ENCODE measurements around the gene RNF214. TPM values are rescaled to one million over a fixed set of nuclear protein-coding genes. Genes with fewer than 3 reads are reported as not detected.

RNF214 gene
- total RNA-seq, 1 donor from 2014 or later = 32.1 TPM

DNA sequence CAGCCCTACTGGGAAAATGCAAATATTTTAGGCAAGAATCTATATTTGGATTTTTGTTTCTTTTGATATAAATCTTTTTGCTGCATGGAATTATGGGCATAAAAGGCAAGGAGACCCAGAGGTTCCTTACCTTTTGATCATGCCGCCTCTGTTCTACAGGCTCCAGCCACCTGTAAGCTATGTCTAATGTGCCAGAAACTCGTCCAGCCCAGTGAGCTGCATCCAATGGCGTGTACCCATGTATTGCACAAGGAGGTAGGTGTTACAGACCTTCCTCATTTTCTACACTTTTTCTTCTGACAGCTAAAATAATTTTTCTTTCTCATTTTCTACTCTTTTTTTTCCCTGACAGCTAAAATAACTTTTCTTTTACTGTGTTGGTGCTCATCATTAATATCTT, 50.5 kb downstream of the RNF214 start:
- DNase-seq (ENCODE audit: low spot score) = no peak

DNA sequence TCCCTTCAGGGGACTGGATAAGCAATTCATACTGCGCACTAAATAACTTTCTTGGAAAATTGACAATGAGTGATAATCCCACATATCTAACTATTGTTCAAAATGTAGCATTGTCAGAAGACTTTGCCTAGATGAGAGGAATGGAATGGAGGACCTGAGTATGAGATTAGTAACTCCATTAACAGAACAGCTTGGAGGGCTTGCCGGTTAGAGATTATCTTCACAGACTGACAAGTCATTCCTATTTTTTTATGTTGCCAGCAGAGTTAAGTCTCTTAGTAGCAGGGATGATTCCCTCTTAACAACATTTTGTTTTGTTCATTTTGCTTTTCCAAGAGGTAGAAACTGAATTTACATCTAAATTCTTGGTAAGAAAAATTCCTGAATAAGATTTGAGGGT, 51.6 kb downstream of the RNF214 start:
- DNase-seq (ENCODE audit: low spot score) = no peak

DNA sequence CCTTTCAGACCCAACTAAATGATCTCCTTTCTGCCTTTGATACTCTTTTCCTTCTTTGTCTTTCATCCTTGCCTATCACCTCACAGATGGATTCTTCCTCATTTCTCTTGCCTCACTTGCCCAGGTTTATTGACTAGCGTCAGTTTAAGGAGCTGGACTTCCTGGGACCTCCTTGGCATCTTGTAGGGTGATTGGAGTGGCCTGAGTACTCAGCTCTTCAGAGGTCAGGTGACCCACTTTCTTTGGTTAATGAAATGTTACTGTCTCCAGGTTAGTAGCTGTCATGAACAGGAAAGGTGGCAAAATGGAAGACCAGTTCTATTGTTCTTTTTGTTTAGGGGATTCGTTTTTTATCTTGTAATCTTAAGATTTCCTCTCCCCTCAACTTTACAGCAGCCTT, 54.1 kb downstream of the RNF214 start:
- DNase-seq (ENCODE audit: low spot score) = no peak

DNA sequence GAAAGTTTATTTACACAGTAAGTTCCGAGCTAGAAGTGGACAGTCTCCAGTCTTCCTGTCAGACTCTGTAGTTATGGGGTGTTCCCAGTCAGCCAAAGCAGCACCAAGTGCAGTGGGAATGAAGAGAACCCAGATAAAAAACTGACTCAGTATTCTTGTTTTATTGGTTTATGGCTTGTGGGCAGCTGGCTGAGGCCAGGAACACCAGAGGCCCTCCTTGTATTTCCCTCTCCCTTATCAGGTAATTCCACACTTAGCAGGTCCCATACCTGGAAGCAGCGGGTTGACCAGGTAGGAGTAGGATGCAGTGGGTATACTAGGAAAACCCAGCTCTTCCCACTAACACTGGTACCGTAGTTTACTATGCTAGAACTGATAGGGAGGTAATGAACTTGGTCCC, 55.2 kb downstream of the RNF214 start:
- DNase-seq (ENCODE audit: low spot score) = no peak

DNA sequence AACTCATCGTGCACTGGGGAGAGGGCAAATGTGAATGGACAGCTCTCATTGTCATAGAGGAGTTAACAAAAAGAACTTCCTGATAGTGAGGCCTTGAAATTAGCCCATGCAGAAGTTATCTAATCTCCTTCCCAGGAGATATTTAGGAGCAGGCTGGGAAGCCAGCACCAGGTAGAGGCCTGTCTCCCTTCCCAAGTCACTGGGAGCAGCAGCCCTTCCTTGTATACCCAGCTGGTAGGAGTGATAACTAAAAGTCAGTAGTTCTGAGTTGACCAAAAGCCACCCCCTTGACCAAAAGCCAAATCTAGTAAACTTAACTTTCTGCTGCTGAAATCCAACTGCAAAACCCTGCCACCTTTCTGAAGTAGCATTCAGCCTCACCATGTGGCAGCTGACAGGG, 57.3 kb downstream of the RNF214 start:
- DNase-seq (ENCODE audit: low spot score) = no peak

DNA sequence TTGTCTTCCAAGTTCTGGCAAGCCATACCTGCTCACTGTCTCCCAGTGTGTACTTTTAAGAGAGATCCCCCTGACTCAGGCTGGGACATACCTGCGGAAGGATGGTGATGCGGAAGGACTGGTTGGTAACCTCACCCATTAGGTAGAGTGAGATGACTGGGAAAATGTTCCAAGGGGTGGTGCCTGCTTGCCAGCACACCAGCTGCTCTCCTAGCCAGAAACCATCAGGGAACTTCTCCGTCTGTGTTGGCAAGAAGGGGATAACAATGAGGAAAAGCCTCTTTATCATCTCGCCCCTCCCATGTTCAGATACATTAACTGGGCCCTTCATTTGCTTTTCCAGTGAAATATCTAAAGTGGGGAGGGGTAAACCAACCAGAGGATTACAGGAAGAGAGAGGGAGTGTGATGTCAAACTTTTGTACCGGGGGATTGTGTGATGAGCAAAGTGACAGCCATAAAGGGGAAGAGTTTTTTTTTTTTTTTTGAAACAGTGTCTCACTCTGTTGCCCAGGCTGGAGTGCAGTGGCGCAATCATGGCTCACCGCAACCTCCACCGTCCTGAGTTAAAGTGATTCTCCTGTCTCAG, 58.4 kb downstream of the RNF214 start, which contains the start of gene BACE1-AS:
Gene BACE1-AS (plus strand): TSS at position 538 of the 588 bp plus-strand sequence.
- DNase-seq (ENCODE audit: low spot score) = no peak

DNA sequence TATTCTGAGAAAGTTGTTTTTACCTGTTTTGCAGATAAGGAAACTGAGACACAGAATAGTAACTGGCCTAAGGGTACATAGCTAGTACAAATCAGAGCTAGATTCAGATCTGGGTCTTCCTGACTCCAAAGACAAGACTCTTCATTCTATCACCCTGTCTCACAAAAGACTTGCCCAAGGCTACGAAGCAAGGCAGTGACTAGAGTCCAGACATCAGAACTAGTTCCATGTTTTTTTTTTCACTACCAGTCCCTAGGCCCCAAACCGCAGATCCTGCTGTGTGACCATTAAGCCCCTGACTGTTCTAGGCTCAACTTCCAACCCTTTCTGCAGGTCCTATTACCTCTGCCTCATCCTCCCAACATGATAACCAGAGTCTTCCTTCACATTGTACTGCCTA, 60.1 kb downstream of the RNF214 start:
- no peak for DNase-seq (ENCODE audit: low spot score)

DNA sequence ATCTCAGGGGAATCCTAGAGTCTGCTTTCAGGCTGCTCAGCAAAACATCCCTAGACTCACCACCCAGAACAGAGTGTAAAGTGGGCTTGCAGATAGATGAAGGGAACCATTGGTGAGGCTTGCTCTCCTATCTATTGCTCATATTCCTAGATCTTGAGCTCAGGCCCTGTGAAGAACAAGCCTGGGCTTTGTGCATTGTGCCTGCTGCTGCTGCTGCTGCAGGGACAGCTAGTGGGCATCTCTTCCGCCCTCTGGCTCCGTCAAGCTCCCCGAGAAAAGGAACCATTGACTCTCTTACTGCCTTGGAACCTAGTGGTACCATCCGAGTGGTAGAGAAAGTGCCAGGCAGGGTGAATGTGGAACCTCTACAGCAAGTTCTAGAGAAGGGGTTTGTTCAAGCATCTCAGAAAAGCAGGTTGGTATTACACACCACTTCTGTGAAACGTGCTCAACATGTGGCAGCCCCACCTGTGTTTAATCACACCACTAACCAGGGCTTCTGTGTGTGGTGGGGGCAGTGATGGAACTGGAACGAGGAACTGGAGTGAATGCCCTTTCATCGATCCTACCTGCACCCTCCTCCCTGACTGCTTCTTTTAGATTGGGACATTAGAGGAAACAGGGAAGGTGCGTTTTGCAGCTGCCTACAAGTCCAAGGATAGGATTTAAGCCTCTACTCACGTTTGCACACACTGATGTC, 63.1 kb downstream of the RNF214 start:
- no peak for DNase-seq (ENCODE audit: low spot score)

DNA sequence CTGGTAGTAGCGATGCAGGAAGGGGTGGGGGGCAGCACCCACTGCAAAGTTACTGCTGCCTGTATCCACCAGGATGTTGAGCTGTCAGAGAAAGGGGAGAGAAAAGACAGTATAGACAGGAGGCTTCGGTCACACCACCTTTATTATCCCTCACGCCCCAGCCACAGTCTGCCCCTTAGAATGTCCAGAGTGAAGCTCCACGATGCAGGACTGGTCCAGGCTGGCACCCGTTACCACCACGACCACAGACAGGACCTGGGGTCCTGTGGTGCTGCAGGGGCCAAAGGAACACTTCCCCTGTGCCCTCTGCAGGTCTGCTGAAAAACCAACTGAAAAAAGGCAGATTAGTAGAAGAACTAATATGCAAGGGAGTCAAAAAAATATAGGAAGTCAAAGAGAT, 64.4 kb downstream of the RNF214 start:
- DNase-seq (ENCODE audit: low spot score) = no peak

DNA sequence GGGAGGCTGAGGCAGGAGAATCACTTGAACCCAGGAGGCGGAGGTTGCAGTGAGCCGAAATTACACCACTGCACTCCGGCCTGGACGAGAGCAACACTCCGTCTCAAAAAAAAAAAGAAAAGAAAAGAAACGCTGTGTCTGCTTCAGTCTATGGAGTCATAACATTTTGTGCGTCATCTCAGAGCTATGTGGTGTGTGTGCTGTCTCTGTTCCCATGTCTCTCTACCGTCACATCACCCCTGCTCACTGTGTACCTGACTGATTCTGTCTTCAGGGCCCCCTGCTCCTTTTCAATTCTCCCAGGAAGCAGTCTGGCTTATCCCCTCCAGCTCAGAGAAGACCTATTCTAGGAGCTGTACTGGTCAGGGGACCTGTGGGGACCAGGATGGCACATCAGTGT, 65.7 kb downstream of the RNF214 start:
- no peak for DNase-seq (ENCODE audit: low spot score)

DNA sequence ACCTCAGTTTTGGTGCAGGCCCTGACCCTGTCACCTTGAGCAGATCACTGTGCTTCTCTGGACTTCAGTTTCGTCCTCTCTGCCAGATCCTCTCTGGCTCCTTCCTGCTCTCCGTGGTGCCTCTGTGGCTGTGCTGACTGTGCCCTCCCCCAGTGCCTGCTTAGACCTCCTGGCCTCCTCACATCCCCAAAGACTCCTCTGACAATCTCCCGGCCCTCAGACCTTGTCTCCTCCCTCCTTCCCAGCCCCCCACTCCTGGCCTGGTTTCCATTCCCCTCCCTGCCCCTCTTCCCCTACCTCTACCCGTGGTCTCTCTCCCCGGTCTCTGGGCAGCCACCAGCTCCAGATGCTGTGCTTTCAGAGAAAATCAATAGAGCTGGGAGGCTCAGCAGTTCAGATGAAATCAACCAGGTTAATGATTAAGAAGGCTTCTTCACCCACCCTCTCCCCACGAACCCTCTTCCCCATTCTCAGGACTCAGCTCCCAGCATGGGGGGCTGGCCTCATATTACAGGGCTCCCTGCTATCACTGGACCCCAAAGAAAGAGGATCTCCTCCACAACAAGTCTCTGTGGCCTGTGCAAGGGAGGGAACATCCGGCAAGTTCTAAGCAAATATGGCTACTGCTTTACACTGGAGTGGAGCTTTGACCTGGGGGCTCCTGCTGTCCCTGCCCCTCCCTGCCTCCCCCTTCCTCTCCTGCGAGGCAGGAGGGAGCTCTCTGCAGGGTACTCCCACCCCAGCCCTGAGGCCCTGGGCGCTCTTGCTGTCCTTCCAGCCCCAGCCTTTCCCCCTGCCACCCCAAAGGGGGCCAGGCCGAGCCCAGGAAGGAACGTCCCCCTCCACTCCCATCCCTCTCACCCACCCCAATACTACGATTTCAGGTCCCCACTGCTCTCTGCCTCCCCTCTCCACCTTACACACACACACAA, 67.1 kb downstream of the RNF214 start:
- DNase-seq (ENCODE audit: low spot score) = no peak

DNA sequence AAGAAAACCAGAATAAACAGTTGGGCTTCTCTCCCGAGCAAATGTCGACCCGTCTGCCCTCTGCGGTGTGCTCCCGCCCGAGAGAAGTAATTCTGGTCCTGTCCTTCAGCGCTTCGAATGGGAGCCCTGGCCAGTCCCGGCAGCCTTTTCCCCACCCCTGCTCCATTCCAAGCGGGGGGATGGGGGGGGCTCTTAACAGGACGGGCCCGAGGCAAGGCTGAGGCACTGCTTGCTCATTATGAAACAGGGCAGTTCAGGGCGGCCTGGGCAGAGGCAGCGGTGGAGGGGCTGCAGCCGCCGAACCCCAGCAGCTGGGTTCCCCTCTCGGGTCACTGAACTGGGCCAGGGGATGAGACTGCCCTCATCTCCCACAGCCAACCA, 67.8 kb downstream of the RNF214 start:
- peak; percentile 66 for DNase-seq (ENCODE audit: low spot score)

DNA sequence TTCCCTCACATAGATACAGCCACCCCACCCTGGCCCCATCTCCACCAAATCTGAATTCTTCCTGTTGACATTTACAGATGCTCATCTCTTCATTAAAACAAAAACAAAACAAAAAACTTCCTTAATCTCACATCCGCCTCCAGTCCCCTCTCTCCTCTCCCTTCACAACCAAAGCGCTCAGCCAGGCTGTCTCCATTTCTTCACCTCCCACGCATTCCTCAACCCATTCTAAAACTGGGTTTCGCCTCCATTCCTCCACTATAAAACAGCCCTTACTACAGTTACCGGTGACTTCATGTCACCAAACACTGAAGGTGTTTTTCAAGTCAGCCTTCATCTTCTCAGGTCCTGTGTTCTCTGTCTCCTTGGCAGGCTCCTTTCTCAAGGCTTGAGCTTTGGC, 68.3 kb downstream of the RNF214 start:
- no peak for DNase-seq (ENCODE audit: low spot score)

DNA sequence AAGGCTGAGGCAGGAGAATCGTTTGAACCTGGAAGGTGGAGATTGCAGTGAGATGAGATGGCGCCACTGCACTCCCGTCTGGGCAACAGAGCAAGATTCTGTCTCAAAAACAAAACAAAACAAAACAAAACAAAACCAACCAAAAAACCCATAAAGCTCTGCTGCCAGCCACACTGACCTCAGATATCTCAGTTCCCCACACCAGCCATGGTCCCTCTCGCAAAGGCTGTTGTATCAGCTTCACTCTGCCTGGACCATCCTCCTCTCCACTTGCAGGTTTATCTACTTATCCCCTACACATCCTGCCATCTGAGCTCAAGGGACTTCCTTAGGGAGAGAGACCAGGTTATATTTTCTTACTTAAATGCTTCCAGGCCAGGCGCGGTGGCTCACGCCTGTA, 69.8 kb downstream of the RNF214 start:
- no peak for DNase-seq (ENCODE audit: low spot score)

DNA sequence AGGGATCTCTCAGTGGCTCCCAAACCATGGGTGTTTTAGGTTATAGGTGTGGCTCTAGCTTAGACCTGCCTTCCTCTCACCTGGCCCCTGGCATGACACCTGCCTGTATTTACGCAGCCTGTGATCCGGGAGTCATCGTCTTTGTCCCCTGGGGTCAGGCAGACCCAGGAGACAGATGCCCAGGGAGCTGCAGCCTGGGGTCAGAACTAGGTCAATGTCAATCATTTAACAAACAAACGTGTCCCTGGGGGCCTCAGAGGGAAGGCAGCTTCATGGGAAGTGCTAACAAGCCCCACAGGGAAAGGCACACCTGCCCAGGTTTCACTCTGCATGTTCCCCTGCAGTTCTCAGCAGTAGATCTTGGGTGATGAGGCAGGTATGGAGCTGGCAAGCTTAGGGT, 70.6 kb downstream of the RNF214 start:
- no peak for DNase-seq (ENCODE audit: low spot score)

DNA sequence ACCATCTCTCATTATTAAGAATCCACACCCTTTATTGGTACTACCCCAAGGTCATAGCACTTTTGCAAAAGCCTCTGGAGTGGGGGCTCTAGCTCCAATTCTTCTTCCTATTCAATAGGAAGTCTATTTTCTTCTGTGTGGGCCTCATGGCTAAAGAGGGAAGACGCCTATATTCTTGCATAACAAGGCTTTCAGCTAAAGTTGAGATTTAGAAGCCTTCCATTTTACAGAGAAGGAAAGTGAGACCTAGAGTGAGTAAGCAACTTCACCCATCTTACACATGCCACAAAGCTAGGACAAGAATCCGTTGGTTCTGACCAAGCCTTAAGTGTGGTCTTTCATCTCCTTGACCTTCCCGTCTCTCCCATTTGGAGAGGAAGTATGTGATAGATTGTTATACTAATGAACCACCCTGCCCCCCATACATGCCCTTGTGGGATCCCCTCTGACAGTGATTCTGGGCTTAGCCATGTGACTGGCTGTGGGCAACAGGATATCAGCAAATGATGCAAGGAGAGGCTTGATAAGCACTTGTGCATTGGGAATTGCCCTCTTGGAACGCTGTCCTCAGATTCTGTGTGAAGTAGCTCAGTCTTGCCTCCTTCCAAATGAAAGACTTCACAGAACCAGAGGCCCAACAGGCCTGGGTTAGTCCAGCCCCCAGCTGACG, 71.3 kb downstream of the RNF214 start:
- DNase-seq (ENCODE audit: low spot score) = no peak

DNA sequence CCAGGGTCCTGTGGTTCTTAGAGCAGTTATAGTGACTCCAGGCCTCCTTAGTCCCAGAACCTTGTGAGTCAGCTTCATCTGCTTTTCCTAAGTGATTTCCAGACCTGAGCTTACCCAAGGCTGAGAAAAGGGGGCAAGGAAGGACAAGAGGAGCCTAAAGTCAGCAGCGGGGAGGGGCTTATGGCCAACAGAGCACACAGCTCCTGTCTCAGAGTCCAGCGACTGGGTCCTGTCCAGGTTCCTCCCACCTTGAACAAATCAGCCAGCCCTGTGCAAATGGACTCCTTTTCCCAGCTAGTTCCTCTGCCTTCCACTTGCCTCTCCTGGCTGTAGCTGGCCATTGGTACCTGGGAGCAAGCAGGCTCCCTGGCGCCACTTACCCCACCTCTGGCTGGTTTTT, 72.7 kb downstream of the RNF214 start:
- no peak for DNase-seq (ENCODE audit: low spot score)

DNA sequence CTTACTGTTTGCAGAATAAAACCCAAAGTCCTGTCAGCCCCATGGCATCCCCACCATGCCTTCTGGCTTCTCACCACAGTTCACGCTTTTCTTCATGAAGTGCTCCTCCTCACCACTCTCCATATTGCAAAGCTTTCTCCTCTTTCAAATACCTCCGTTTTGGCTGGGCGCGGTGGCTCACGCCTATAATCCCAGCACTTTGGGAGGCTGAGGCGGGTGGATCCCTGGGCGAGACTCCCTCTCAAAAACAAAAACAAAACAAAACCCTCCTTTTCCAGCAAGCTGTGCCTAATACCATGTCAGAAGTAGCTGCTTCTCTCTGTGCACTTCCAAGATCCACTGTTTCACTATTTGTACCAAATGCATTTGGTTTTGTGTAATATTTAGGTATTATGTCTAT, 76.8 kb downstream of the RNF214 start:
- DNase-seq (ENCODE audit: low spot score) = no peak

DNA sequence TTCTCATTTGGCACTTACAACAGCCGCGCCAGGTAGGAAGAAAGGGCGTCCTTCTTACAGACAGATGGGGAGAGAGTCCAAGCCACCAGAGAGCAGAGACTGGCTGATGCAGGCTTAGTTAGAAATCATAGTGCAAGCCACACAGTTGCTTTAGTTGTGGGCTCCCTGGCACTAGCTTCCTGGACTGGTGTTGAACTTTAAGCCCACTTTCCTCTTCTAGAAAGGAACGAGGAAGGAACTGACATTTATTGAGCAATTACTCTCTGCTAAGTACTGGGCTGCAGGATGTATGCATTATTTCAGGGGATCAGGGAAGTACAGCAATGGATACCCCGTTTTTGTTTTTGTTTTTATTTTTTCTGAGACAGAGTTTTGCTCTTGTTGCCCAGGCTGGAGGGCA, 80.6 kb downstream of the RNF214 start:
- DNase-seq (ENCODE audit: low spot score) = no peak

DNA sequence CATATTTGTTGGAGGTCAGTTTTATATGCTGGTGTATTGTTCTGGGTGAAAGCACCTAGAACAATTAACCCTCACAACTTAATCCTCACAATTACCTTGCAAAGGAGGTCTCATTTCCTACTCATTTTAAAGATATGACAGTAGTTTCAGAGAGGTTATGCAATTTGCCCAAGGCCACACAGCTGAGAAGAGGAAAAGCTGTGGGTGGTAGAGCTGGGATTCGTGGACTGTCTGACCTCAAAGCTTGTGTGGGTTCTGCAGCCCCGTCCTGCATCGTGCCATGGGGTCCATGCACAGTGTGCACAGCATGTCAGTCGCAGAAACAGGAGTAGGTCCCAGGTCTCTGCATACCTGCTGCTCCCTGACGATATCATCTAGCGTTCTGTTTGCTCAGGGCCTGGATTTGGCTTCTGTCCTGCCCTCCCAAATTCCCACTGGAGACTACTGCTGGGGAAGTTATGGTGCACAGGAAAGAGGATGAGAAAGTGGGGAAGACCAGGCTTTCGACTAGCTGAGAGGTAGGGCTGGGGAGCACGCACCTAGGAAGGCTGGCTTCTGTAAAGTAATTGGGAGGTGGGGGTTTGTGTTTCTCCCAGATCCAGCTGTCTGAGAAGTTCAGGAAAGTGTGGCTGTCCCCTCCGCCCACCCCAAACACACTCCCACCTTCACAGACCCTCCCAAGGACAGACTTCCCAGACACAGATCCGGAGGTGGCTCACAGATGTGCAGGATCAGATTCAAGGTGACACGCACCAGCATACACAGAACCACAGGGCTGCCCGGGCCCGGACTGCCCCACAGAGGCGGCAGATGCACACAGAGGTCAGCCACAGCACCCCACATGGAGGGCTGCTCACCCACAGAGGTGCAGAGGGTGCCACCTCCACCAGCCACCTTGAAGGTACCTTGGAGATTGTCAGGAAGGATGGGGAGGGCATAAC, 81.6 kb downstream of the RNF214 start:
- no peak for DNase-seq (ENCODE audit: low spot score)

DNA sequence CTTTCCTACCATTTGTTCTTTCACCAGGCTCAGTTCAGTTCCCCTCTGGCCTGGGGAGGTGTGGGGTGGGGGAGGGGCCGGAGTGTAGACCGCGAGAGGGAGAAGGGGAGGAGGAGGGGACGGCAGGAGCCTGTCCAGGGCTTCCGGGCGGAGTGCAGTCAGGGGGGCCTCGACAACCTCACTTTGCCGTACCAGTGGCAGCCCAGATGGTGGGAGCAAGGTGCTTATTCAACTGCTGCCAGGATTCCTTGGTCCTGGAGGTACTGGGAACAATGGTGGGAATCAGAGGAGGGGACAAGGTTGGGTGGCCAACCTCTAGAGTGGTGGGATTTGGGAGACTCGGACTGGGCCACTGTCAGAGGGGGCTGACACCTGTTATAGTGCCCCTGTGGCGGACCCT, 82.4 kb downstream of the RNF214 start:
- no peak for DNase-seq (ENCODE audit: low spot score)
